ENCODE data around the gene TP53BP2.
A peak's percentile ranks its signal among the peaks of the same experiment; 100 is the strongest.
"Not testable (repeated sequence)": the region's sequence is repeated elsewhere in the genome, so short reads cannot be mapped to it uniquely, and the experiment has no call there.

Gene TP53BP2, protein sequence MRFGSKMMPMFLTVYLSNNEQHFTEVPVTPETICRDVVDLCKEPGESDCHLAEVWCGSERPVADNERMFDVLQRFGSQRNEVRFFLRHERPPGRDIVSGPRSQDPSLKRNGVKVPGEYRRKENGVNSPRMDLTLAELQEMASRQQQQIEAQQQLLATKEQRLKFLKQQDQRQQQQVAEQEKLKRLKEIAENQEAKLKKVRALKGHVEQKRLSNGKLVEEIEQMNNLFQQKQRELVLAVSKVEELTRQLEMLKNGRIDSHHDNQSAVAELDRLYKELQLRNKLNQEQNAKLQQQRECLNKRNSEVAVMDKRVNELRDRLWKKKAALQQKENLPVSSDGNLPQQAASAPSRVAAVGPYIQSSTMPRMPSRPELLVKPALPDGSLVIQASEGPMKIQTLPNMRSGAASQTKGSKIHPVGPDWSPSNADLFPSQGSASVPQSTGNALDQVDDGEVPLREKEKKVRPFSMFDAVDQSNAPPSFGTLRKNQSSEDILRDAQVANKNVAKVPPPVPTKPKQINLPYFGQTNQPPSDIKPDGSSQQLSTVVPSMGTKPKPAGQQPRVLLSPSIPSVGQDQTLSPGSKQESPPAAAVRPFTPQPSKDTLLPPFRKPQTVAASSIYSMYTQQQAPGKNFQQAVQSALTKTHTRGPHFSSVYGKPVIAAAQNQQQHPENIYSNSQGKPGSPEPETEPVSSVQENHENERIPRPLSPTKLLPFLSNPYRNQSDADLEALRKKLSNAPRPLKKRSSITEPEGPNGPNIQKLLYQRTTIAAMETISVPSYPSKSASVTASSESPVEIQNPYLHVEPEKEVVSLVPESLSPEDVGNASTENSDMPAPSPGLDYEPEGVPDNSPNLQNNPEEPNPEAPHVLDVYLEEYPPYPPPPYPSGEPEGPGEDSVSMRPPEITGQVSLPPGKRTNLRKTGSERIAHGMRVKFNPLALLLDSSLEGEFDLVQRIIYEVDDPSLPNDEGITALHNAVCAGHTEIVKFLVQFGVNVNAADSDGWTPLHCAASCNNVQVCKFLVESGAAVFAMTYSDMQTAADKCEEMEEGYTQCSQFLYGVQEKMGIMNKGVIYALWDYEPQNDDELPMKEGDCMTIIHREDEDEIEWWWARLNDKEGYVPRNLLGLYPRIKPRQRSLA

GRCh38 chr1:223845810-223846682 is at the start of gene TP53BP2:
TP53BP2 (minus strand) TSS chr1:223845947; CDS start chr1:223845680, 267 bp downstream.
- H3K9ac ChIP-seq, result peak within 1 kb of the TSS; percentile 61
- TF ChIP-seq, protein P1, sequence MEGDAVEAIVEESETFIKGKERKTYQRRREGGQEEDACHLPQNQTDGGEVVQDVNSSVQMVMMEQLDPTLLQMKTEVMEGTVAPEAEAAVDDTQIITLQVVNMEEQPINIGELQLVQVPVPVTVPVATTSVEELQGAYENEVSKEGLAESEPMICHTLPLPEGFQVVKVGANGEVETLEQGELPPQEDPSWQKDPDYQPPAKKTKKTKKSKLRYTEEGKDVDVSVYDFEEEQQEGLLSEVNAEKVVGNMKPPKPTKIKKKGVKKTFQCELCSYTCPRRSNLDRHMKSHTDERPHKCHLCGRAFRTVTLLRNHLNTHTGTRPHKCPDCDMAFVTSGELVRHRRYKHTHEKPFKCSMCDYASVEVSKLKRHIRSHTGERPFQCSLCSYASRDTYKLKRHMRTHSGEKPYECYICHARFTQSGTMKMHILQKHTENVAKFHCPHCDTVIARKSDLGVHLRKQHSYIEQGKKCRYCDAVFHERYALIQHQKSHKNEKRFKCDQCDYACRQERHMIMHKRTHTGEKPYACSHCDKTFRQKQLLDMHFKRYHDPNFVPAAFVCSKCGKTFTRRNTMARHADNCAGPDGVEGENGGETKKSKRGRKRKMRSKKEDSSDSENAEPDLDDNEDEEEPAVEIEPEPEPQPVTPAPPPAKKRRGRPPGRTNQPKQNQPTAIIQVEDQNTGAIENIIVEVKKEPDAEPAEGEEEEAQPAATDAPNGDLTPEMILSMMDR (IDR thresholded peaks at IDR 0.05), result peak; percentile 52
- no peaks in the 10 kb centered on the region for H3K4me1 ChIP-seq
- peak within 1 kb of the TSS; percentile 89 for H3K27ac ChIP-seq
- peak within 1 kb of the TSS; percentile 72 for H3K4me3 ChIP-seq (ENCODE audit: low read depth, low read length)
- H3K27me3 ChIP-seq (ENCODE audit: control insufficient read depth, insufficient read depth, low read length), result no peaks in the 10 kb centered on the region
- no peaks in the 10 kb centered on the region for H3K79me2 ChIP-seq
- no peaks in the 10 kb centered on the region for H3K36me3 ChIP-seq (ENCODE audit: control insufficient read depth, insufficient read depth, low read length)
- peak within 1 kb of the TSS; percentile 93 for H3K4me2 ChIP-seq (ENCODE audit: low read length)
- H3K9me3 ChIP-seq (ENCODE audit: control insufficient read depth, low read length), result no peaks in the 10 kb centered on the region
- H2AFZ ChIP-seq, result peak within 1 kb of the TSS; percentile 89

GRCh38 chr1:223890494-223890893 is 44.7 kb upstream of the TP53BP2 start:
- not testable (repeated sequence) for H2AFZ ChIP-seq; H3K27me3 ChIP-seq (ENCODE audit: control insufficient read depth, insufficient read depth, low read length); H3K36me3 ChIP-seq (ENCODE audit: control insufficient read depth, insufficient read depth, low read length); H3K27ac ChIP-seq; H3K4me1 ChIP-seq; H3K4me3 ChIP-seq (ENCODE audit: low read depth, low read length); H3K9ac ChIP-seq; H3K4me2 ChIP-seq (ENCODE audit: low read length); H3K79me2 ChIP-seq; H3K9me3 ChIP-seq (ENCODE audit: control insufficient read depth, low read length)

- not testable (repeated sequence) for H2AFZ ChIP-seq, H3K4me1 ChIP-seq
These were observed 43.6 kb upstream of the TP53BP2 start for GRCh38 chr1:223889319-223889718.

GRCh38 chr1:223887747-223888418 is 42.1 kb upstream of the TP53BP2 start:
- H3K27me3 ChIP-seq (ENCODE audit: control insufficient read depth, insufficient read depth, low read length), result no peaks in the 10 kb centered on the region
- no peaks in the 10 kb centered on the region for H3K36me3 ChIP-seq (ENCODE audit: control insufficient read depth, insufficient read depth, low read length)
- H3K4me1 ChIP-seq, result no peaks in the 10 kb centered on the region
- no peak overlapping the region for H3K4me2 ChIP-seq (ENCODE audit: low read length)
- H3K79me2 ChIP-seq, result no peaks in the 10 kb centered on the region
- H3K9ac ChIP-seq, result no peak overlapping the region
- H2AFZ ChIP-seq, result peak overlapping the region; percentile 48
- no peaks in the 10 kb centered on the region for H3K9me3 ChIP-seq (ENCODE audit: control insufficient read depth, low read length)
- TF ChIP-seq, protein P1 (IDR thresholded peaks at IDR 0.05), result no peak
- no peak overlapping the region for H3K27ac ChIP-seq
- no peak overlapping the region for H3K4me3 ChIP-seq (ENCODE audit: low read depth, low read length)

More at GRCh38 chr1:223889319-223889718, 43.6 kb upstream of the TP53BP2 start:
- H3K27ac ChIP-seq; H3K4me2 ChIP-seq (ENCODE audit: low read length); H3K79me2 ChIP-seq; H3K9ac ChIP-seq; H3K4me3 ChIP-seq (ENCODE audit: low read depth, low read length); H3K27me3 ChIP-seq (ENCODE audit: control insufficient read depth, insufficient read depth, low read length); H3K36me3 ChIP-seq (ENCODE audit: control insufficient read depth, insufficient read depth, low read length); H3K9me3 ChIP-seq (ENCODE audit: control insufficient read depth, low read length): not testable (repeated sequence)

DNA sequence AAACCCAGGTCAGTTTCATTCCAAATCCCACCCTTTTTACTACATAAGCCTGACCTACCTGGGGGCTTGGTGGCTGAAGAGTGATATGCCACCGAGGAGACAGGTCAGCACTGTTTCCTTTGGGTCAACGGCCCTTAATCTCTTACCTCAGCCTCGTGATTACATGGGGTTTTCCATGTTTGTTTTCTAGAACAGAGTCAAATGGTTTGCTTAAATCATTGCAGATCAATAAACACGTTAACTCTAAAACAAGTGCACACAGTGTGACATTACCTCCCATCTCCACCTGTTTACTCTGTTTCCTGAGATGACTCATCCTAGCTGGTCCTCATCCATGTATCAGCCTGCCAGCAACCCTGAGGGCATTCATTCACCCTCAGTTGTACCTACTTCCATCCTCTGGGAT is 40.8 kb upstream of the TP53BP2 start:
- Histone ChIP-seq H3K9ac (no peak overlapping the region), H2AFZ (no peak overlapping the region), H3K36me3 (ENCODE audit: control insufficient read depth, insufficient read depth, low read length) (no peaks in the 10 kb centered on the region), H3K9me3 (ENCODE audit: control insufficient read depth, low read length) (no peaks in the 10 kb centered on the region), H3K27ac (no peak overlapping the region), H3K4me1 (no peaks in the 10 kb centered on the region), H3K79me2 (no peaks in the 10 kb centered on the region), H3K4me2 (ENCODE audit: low read length) (no peak overlapping the region), H3K27me3 (ENCODE audit: control insufficient read depth, insufficient read depth, low read length) (no peaks in the 10 kb centered on the region), H3K4me3 (ENCODE audit: low read depth, low read length) (no peak overlapping the region)
- TF ChIP-seq, protein P1 (IDR thresholded peaks at IDR 0.05), result no peak
